IPS-18a (cell line): ENCODE data around the gene CDH4.

ENCODE experiments used
- H3K27ac ChIP-seq: one replicate; pipeline ENCODE4 v1.5.1; 2013; ENCODE audit warnings: low read length
- H3K27me3 ChIP-seq: one replicate; pipeline ENCODE4 v1.6.1; 2013; ENCODE audit warnings: mild to moderate bottlenecking, low read length; ENCODE audit not compliant: control insufficient read depth, insufficient read depth
- H3K36me3 ChIP-seq: one replicate; pipeline ENCODE4 v1.6.1; 2013; ENCODE audit warnings: low read depth, low read length; ENCODE audit not compliant: control insufficient read depth
- H3K4me1 ChIP-seq: one replicate; pipeline ENCODE4 v1.6.1; 2013; ENCODE audit warnings: low read depth, low read length; ENCODE audit not compliant: control insufficient read depth
- H3K4me3 ChIP-seq: one replicate; pipeline ENCODE4 v1.5.1; 2013; ENCODE audit warnings: low read length
- H3K9ac ChIP-seq: one replicate; pipeline ENCODE4 v1.6.1; 2013; ENCODE audit warnings: mild to moderate bottlenecking, low read length, moderate library complexity
- H3K9me3 ChIP-seq: one replicate; pipeline ENCODE4 v1.6.1; 2013; ENCODE audit warnings: low read depth, low read length; ENCODE audit not compliant: control insufficient read depth

The CDH4 gene

GRCh38 chr20:61895686-61896057, 643.6 kb downstream of the CDH4 start:
- Histone ChIP-seq H3K27ac (no peak overlapping the region), H3K36me3 (no peaks in the 10 kb centered on the region), H3K4me1 (no peaks in the 10 kb centered on the region), H3K4me3 (no peak overlapping the region), H3K9ac (no peak overlapping the region), H3K9me3 (no peaks in the 10 kb centered on the region), H3K27me3 (peaks cover 7% of the 10 kb centered on the region)

GRCh38 chr20:61896058-61896961, 644.2 kb downstream of the CDH4 start:
- H3K9ac ChIP-seq, result no peak overlapping the region
- no peaks in the 10 kb centered on the region for H3K9me3 ChIP-seq
- H3K4me1 ChIP-seq, result no peaks in the 10 kb centered on the region
- peaks cover 7% of the 10 kb centered on the region for H3K27me3 ChIP-seq
- no peak overlapping the region for H3K27ac ChIP-seq
- no peak overlapping the region for H3K4me3 ChIP-seq
- H3K36me3 ChIP-seq, result no peaks in the 10 kb centered on the region

- no peaks in the 10 kb centered on the region for H3K4me1 ChIP-seq
- H3K27ac ChIP-seq, result no peak overlapping the region
- no peak overlapping the region for H3K9ac ChIP-seq
- H3K9me3 ChIP-seq, result no peaks in the 10 kb centered on the region
- H3K27me3 ChIP-seq, result peaks cover 7% of the 10 kb centered on the region
- H3K36me3 ChIP-seq, result no peaks in the 10 kb centered on the region
- H3K4me3 ChIP-seq, result no peak overlapping the region
Measured at GRCh38 chr20:61897401-61898295, 645.6 kb downstream of the CDH4 start.

GRCh38 chr20:61898405-61898804, 646.3 kb downstream of the CDH4 start:
- Histone ChIP-seq H3K9me3 (no peaks in the 10 kb centered on the region), H3K9ac (no peak overlapping the region), H3K27me3 (peaks cover 7% of the 10 kb centered on the region), H3K4me1 (no peaks in the 10 kb centered on the region), H3K4me3 (no peak overlapping the region), H3K27ac (no peak overlapping the region), H3K36me3 (no peaks in the 10 kb centered on the region)

- Histone ChIP-seq H3K4me1 (no peaks in the 10 kb centered on the region), H3K27me3 (no peaks in the 10 kb centered on the region), H3K36me3 (no peaks in the 10 kb centered on the region), H3K27ac (no peak overlapping the region), H3K9ac (no peak overlapping the region), H3K9me3 (no peaks in the 10 kb centered on the region), H3K4me3 (no peak overlapping the region)
Measured at GRCh38 chr20:61900011-61900944, 648.2 kb downstream of the CDH4 start.

- Histone ChIP-seq H3K27me3 (no peaks in the 10 kb centered on the region), H3K36me3 (no peaks in the 10 kb centered on the region)
Measured at GRCh38 chr20:61900945-61901293, 648.9 kb downstream of the CDH4 start.

GRCh38 chr20:61901392-61902220, 649.5 kb downstream of the CDH4 start:
- no peaks in the 10 kb centered on the region for H3K36me3 ChIP-seq
- H3K9ac ChIP-seq, result no peak overlapping the region
- H3K4me1 ChIP-seq, result no peaks in the 10 kb centered on the region
- H3K4me3 ChIP-seq, result no peak overlapping the region
- no peaks in the 10 kb centered on the region for H3K9me3 ChIP-seq
- no peaks in the 10 kb centered on the region for H3K27me3 ChIP-seq
- no peak overlapping the region for H3K27ac ChIP-seq

More at GRCh38 chr20:61900945-61901293, 648.9 kb downstream of the CDH4 start:
- no peak overlapping the region for H3K9ac ChIP-seq
- H3K4me1 ChIP-seq, result no peaks in the 10 kb centered on the region
- no peak overlapping the region for H3K27ac ChIP-seq
- H3K4me3 ChIP-seq, result no peak overlapping the region
- H3K9me3 ChIP-seq, result no peaks in the 10 kb centered on the region

GRCh38 chr20:61902221-61902869, 650.3 kb downstream of the CDH4 start:
- H3K9ac ChIP-seq, result no peak overlapping the region
- H3K27ac ChIP-seq, result no peak overlapping the region
- H3K27me3 ChIP-seq, result no peaks in the 10 kb centered on the region
- H3K9me3 ChIP-seq, result no peaks in the 10 kb centered on the region
- no peak overlapping the region for H3K4me3 ChIP-seq
- H3K4me1 ChIP-seq, result no peaks in the 10 kb centered on the region
- no peaks in the 10 kb centered on the region for H3K36me3 ChIP-seq

GRCh38 chr20:61903575-61904340, 651.7 kb downstream of the CDH4 start:
- Histone ChIP-seq H3K9ac (no peak overlapping the region), H3K36me3 (no peaks in the 10 kb centered on the region), H3K4me3 (no peak overlapping the region), H3K27ac (no peak overlapping the region), H3K9me3 (no peaks in the 10 kb centered on the region), H3K27me3 (no peaks in the 10 kb centered on the region), H3K4me1 (no peaks in the 10 kb centered on the region)

GRCh38 chr20:61904456-61904855, 652.4 kb downstream of the CDH4 start:
- no peaks in the 10 kb centered on the region for H3K27me3 ChIP-seq
- no peak overlapping the region for H3K4me3 ChIP-seq
- H3K9me3 ChIP-seq, result no peaks in the 10 kb centered on the region
- H3K4me1 ChIP-seq, result no peaks in the 10 kb centered on the region
- H3K27ac ChIP-seq, result no peak overlapping the region
- H3K36me3 ChIP-seq, result no peaks in the 10 kb centered on the region
- no peak overlapping the region for H3K9ac ChIP-seq
